HG03378 (cell line): Measurements from ENCODE around the gene ANKIB1.
"Not testable (repeated sequence)": the region's sequence is repeated elsewhere in the genome, so short reads cannot be mapped to it uniquely, and the experiment has no call there.

ENCODE experiments used
- ATAC-seq: cut with Tn5 transposase; IDR thresholded peaks from one replicate; pipeline ENCODE4 v1.9.1; 2021; ENCODE audit warnings: mild to moderate bottlenecking, moderate library complexity; ENCODE audit not compliant: unreplicated experiment

Gene ANKIB1

GRCh38 chr7:92245487-92246359 is at the start of gene ANKIB1, which contains the start of gene KRIT1:
Gene ANKIB1, plus strand, starts transcription at chr7:92245974. Its CDS starts 49,005 bp downstream, at chr7:92294979.
Gene KRIT1, minus strand, starts transcription at chr7:92245914. Its CDS starts 3,779 bp downstream, at chr7:92242135.
- ATAC-seq, result peak; percentile 62

DNA sequence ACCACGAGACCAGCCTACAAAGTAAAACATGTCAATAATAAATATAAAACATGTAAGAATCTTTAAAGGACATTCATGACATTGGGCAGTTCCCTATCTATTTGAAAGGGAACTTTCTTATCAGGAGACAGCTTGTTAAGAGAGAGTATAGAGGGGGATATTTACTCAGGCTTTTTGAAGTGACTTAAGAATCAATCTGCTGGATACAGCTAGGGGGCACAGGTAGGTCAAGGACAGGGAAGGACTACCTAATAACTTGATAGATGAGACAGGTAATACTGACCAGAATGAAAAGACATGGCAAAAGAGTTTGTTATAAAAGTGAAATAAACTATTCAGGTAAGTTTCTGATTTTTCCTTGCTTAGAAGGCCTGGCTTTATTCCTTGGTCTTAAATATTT is 45.0 kb upstream of the ANKIB1 start:
- no peak for ATAC-seq

DNA sequence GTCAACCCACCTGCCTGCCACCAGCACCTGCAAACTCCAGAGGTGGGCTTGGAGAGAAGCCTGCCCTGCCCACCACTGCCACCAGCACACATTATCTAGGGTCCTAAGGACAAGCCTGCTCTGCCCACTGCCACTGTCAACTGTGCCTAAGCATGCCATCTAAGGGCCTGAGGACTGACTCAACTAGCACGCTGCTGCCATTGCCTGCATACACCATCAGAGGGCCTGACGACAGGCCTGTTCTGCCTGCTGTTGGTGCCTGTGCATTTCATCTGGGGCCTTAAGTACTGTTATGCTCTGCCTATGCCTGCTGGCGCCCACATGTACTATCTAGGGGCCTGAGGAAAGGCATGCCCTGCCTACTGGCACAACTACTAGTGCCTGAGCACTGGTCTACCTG is 39.8 kb upstream of the ANKIB1 start:
- no peak for ATAC-seq

- ATAC-seq, result no peak
Observed at GRCh38 chr7:92206672-92207071, 39.1 kb upstream of the ANKIB1 start.

GRCh38 chr7:92221766-92222165 is 24.0 kb upstream of the ANKIB1 start:
- no peak for ATAC-seq

DNA sequence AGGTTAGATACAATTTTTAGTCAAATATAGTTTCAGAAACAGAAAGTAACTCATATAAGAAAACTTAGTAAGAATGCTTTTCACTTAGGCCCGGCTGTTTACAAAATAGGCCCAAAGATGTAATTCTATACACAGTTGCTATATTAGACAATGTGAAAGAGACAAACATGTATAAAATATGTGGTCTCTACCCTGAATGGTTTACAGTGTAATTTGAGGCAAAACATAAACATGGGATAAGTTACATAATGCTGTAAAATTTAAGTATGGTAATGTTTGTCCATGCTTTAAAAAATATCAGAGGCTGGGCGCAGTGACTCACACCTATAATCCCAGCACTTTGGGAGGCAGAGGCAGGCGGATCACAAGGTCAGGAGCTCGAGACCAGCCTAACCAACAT is 18.8 kb upstream of the ANKIB1 start:
- no peak for ATAC-seq

DNA sequence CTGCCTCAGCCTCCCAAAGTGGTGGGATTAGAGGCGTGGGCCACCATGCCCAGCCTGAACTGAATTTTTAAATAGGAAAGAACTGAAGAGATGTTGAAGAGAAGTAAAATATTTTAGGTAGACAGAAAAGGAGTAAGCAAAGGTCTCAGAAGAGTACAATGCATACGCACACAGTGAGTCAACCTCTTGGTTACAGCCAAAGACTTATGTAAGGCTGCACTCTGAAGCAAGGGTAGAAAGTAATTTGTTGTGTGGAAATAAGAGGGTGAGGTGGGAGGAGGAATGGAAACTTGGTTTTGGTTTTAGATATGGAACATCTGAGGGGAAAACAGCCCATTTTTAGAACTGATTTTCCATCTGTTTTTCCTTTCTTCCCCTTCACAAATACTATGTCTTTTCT is 17.7 kb upstream of the ANKIB1 start:
- no peak for ATAC-seq

DNA sequence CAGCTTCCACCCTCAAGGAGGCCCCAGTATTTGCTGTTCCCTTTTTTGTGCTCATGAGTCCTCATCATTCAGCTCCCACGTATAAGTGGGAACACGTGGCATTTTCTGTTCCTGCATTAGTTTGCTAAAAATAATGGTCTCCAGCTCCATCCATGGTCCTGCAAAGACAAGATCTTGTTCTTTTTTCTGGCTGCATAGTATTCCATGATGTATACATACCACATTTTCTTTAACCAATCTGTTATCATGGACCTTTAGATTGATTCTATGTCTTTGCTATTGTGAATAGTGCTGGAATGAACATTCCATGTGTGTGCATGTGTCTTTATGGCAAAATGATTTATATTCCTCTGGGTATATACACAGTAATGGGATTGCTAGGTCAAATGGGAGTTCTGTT is 17.0 kb upstream of the ANKIB1 start:
- no peak for ATAC-seq

DNA sequence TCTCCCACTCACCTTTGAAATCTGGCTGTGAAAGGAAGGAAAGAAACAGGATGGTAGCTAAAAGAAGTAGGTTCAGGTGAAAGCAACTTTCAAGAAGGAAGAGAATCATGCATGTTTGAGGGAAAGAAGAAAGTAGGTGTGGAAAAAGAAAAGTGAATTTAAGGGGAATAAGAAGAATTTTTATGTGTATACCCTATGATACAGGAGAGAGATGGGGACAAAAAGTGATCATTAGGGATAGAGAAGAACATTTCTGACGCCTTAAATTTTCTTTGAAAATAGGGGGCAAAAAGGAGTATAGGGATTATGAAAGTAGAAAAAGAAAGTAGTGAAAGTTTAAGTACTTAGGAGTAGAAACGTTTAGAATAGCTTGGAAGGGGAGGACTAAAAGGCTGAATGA is 15.2 kb upstream of the ANKIB1 start:
- no peak for ATAC-seq

GRCh38 chr7:92242972-92243371 is 2.8 kb upstream of the ANKIB1 start:
- ATAC-seq, result no peak

- peak; percentile 11 for ATAC-seq
Observed at GRCh38 chr7:92244808-92245486, 827 bp upstream of the ANKIB1 start.

DNA sequence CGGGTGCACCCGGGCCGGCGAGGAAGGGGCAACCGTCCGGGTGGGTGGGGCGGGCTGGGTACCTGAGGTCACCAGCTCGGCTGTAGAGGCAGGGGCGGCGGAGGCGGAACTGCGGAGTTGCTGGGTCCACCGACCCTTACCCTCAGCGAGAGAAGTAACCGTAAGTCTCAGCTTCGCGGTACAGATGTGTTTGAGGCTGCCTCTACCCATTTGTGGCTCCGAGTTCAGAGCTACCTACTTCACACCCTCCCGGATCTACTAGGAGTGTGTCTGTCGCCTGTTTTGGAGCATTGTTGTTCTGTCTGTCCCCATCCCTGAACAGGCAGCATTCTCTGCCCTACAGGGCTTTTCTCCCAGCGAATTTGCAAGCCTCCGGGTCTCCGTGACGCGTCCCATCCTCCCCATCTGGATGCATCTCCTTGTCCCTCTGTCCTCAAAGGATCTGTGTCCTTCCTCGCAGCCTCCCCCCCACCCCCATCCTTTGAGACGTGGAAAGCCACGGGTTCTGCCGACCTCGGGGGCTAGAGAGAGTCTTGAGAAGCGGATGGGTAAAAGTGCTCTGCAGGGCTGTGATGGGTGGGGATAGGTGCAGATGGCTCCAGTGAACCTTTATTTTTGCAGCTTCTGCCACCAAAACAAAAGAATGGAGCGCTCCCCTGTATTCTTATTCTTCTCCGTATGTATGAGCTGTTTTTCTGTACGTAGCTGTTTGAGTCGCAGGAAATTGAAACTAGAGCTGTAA is 757 bp downstream of the ANKIB1 start:
- peak; percentile 29 for ATAC-seq

- ATAC-seq, result no peak
Observed at GRCh38 chr7:92250603-92251002, 4.8 kb downstream of the ANKIB1 start.

- no peak for ATAC-seq
Observed at GRCh38 chr7:92251181-92251580, 5.4 kb downstream of the ANKIB1 start.

GRCh38 chr7:92253251-92253650 is 7.5 kb downstream of the ANKIB1 start:
- no peak for ATAC-seq

DNA sequence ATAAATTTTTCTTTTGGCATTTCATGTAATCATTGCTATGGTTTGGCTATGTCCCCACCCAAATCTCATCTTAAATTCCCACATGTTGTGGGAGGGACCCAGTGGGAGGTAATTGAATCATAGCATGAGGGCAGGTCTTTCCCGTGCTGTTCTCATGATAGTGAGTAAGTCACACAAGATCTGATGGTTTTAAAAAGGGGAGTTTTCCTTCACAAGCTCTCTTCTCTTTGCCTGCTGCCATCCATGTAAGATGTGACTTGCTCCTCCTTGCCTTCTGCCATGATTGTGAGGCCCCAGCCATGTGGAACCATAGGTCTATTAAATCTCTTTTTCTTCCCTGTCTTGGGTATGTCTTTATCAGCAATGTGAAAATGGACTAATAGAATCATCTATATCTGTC is 9.0 kb downstream of the ANKIB1 start:
- not testable (repeated sequence) for ATAC-seq

DNA sequence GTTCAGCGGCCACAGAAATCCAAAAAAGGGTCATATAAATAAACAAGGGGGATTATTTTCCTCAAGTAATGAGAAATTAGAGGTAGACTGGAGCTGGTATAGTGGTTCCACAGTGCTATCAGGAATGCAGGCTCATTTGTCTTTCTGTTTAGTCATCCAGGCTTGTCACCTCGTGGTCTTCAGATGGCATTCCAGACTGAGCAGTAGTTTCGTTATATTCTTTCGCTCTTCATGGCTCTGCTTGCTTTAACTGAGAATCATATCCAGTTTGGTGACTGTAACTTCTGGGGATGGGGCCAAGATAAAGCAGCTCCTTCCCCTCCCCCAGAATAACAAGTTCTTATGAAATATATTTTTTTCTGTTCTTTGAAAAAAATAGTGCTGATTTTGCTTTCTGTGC is 9.5 kb downstream of the ANKIB1 start:
- no peak for ATAC-seq

GRCh38 chr7:92259062-92259461 is 13.3 kb downstream of the ANKIB1 start:
- ATAC-seq, result no peak

GRCh38 chr7:92259610-92260247 is 14.0 kb downstream of the ANKIB1 start:
- no peak for ATAC-seq

DNA sequence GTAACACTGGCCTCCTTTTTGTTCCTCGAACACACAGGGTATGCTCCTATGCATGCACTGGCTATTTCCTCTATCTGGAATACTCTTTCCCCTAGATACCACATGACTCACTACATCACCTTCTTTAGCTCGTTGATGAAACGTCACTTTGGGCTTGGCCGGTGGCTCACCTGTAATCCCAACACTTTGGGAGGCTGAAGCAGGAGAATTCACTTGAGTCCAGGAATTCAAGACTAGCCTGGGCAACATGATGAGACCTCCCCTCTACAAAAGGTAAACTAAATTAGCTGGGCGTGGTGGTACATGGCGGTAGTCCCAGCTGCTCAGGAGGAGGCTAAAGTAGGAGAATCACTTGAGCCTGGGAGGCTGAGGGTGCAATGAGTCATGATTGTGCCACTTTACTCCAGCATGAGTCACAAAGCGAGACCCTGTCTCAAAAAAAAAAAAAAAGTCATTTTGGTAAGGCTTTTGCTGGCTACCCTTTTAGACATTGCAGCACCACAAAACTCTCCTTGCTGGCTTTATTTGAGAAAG is 14.5 kb downstream of the ANKIB1 start:
- ATAC-seq, result no peak
